Activated CD8-positive, alpha-beta T cell treated with anti-CD3 and anti-CD28 coated beads, Interleukin-2, amount 10 ng/mL, durations not matched to agents 7 days and 5 days (primary cell): ENCODE measurements around the gene ZNF764. TPM values are rescaled to one million over a fixed set of nuclear protein-coding genes. Genes with fewer than 3 reads are reported as not detected.

Source experiments
- ATAC-seq: fragments of 150-1000 bp; cut with Tn5 transposase; one replicate; pipeline ENCODE4 v1.10.0; 2021; ENCODE audit warnings: moderate library complexity
- CTCF ChIA-PET: fragments of 350-600 bp; sonication (Branson Sonifier 250); formaldehyde crosslinking; loops from one replicate; lab custom pipeline; 2021; ENCODE audit warnings: antibody characterized with exemption; lab: Charles Lee
- POLR2A ChIA-PET: fragments of 350-600 bp; sonication (Branson Sonifier 250); formaldehyde crosslinking; loops from one replicate; lab custom pipeline; 2021; ENCODE audit warnings: antibody characterized with exemption; lab: Charles Lee
- DNase-seq: peaks from one replicate; pipeline ENCODE4 v3.0.0-alpha.2; 2020
- H3K27ac Mint-ChIP-seq: one replicate; pipeline ENCODE4 v1.8.0; 2021; ENCODE audit warnings: mild to moderate bottlenecking, mixed read lengths
- H3K27me3 Mint-ChIP-seq: one replicate; pipeline ENCODE4 v1.8.0; 2021; ENCODE audit warnings: low read depth, mixed read lengths
- H3K36me3 Mint-ChIP-seq: one replicate; pipeline ENCODE4 v1.8.0; 2021; ENCODE audit warnings: low read depth, mixed read lengths
- H3K4me1 Mint-ChIP-seq: one replicate; pipeline ENCODE4 v1.8.0; 2021; ENCODE audit warnings: low read depth, mixed read lengths
- H3K4me3 Mint-ChIP-seq: one replicate; pipeline ENCODE4 v1.8.0; 2021; ENCODE audit warnings: mild to moderate bottlenecking, mixed read lengths
- H3K9me3 Mint-ChIP-seq: one replicate; pipeline ENCODE4 v1.8.0; 2022; ENCODE audit warnings: mixed read lengths; ENCODE audit not compliant: insufficient read depth
- total RNA-seq, 2 experiments: library from RNA; stranded (reverse); gene quantifications; one replicate each; pipeline ENCODE4 v1.2.3, GENCODE V29; 2021

ZNF764 gene
- total RNA-seq, 2 experiments from 2014 or later, result 15.2 to 15.4 TPM

GRCh38 chr16:30570636-30571444 is 12.7 kb upstream of the ZNF764 start:
- Mint-ChIP-seq H3K27ac (peak overlapping the region; percentile 91), H3K4me1 (peaks cover 51% of the 10 kb centered on the region)
- ATAC-seq, result no peak

GRCh38 chr16:30569746-30570635 is 11.8 kb upstream of the ZNF764 start:
- ATAC-seq, result no peak
- no peaks in the 10 kb centered on the region for H3K27me3 Mint-ChIP-seq
- H3K4me1 Mint-ChIP-seq, result peaks cover 50% of the 10 kb centered on the region

More at GRCh38 chr16:30570636-30571444, 12.7 kb upstream of the ZNF764 start:
- Mint-ChIP-seq H3K9me3 (no peaks in the 10 kb centered on the region), H3K4me3 (peak overlapping the region; percentile 98), H3K36me3 (peaks cover 14% of the 10 kb centered on the region), H3K27me3 (no peaks in the 10 kb centered on the region)
- POLR2A ChIA-PET, result interaction anchor here (1.0 to 3.3 kb wide), 8 partner anchors 9 to 127 kb away, joined by 3 to 61 read pairs (median 15); partner anchors contain the start of genes ZNF747, ZNF764 and ZNF785
- CTCF ChIA-PET, result interaction anchor here (2.4 to 3.0 kb wide), 5 partner anchors 13 to 141 kb away, joined by 11 to 30 read pairs (median 22); partner anchors contain the start of genes DCTPP1, ZNF747, ZNF764 and ZNF785
- DNase-seq, result no peak

GRCh38 chr16:30569281-30569680 is 11.1 kb upstream of the ZNF764 start:
- H3K9me3 Mint-ChIP-seq, result no peaks in the 10 kb centered on the region
- H3K4me1 Mint-ChIP-seq, result peaks cover 46% of the 10 kb centered on the region
- DNase-seq, result no peak
- POLR2A ChIA-PET, result interaction anchor here (3.9 kb wide), 1 partner anchor 34 kb away, joined by 27 read pairs; the partner anchor contains the start of gene ZNF747
- peak overlapping the region; percentile 67 for H3K27ac Mint-ChIP-seq
- ATAC-seq, result no peak
- no peak overlapping the region for H3K4me3 Mint-ChIP-seq
- peaks cover 11% of the 10 kb centered on the region for H3K36me3 Mint-ChIP-seq
- H3K27me3 Mint-ChIP-seq, result no peaks in the 10 kb centered on the region
- CTCF ChIA-PET, result interaction anchor here (1.0 to 2.8 kb wide), 4 partner anchors 11 to 160 kb away, joined by 3 to 9 read pairs (median 6); partner anchors contain the start of genes DCTPP1 and ZNF764

More at GRCh38 chr16:30569746-30570635, 11.8 kb upstream of the ZNF764 start:
- H3K9me3 Mint-ChIP-seq, result no peaks in the 10 kb centered on the region
- H3K27ac Mint-ChIP-seq, result peak overlapping the region; percentile 39
- H3K4me3 Mint-ChIP-seq, result peak overlapping the region; percentile 31
- CTCF ChIA-PET, result interaction anchor here (2.4 to 3.0 kb wide), 4 partner anchors 15 to 140 kb away, joined by 11 to 30 read pairs (median 20); partner anchors contain the start of genes DCTPP1, ZNF747 and ZNF785
- POLR2A ChIA-PET, result interaction anchor here (2.4 to 3.3 kb wide), 4 partner anchors 12 to 35 kb away, joined by 17 to 61 read pairs (median 46); partner anchors contain the start of genes ZNF747, ZNF764 and ZNF785
- H3K36me3 Mint-ChIP-seq, result peaks cover 14% of the 10 kb centered on the region
- DNase-seq, result no peak

GRCh38 chr16:30567991-30568638 is 9.9 kb upstream of the ZNF764 start:
- Mint-ChIP-seq H3K4me1 (peaks cover 40% of the 10 kb centered on the region), H3K27me3 (no peaks in the 10 kb centered on the region), H3K9me3 (no peaks in the 10 kb centered on the region), H3K36me3 (peaks cover 7% of the 10 kb centered on the region), H3K27ac (peak overlapping the region; percentile 94), H3K4me3 (peak overlapping the region; percentile 62)
- ATAC-seq, result peak; percentile 29
- CTCF ChIA-PET, result interaction anchor here (0.6 to 2.8 kb wide), 9 partner anchors 10 to 159 kb away, joined by 3 to 9 read pairs (median 5); partner anchors contain the start of genes DCTPP1, ZNF764 and ZNF785
- peak; percentile 70 for DNase-seq
- POLR2A ChIA-PET, result interaction anchor here (3.8 to 3.9 kb wide), 2 partner anchors 10 to 33 kb away, joined by 27 to 29 read pairs; partner anchors contain the start of genes ZNF747 and ZNF764

GRCh38 chr16:30567160-30567990 is 9.2 kb upstream of the ZNF764 start:
- Mint-ChIP-seq H3K27me3 (no peaks in the 10 kb centered on the region), H3K9me3 (no peaks in the 10 kb centered on the region), H3K36me3 (peaks cover 5% of the 10 kb centered on the region), H3K4me3 (no peak overlapping the region), H3K4me1 (peaks cover 38% of the 10 kb centered on the region), H3K27ac (peak overlapping the region; percentile 94)
- CTCF ChIA-PET, result interaction anchor here (0.6 to 2.8 kb wide), 6 partner anchors 9 to 149 kb away, joined by 3 to 9 read pairs (median 6); partner anchors contain the start of genes ZNF764 and ZNF785
- no peak for ATAC-seq
- POLR2A ChIA-PET, result interaction anchor here (1.2 to 3.9 kb wide), 3 partner anchors 10 to 91 kb away, joined by 4 to 29 read pairs (median 27); partner anchors contain the start of genes ZNF747 and ZNF764
- no peak for DNase-seq

GRCh38 chr16:30566531-30566930 is 8.4 kb upstream of the ZNF764 start:
- H3K9me3 Mint-ChIP-seq, result no peaks in the 10 kb centered on the region
- CTCF ChIA-PET, result interaction anchor here (0.8 to 2.8 kb wide), 6 partner anchors 8 to 49 kb away, joined by 3 to 9 read pairs (median 8); partner anchors contain the start of genes ZNF747 and ZNF764
- peak overlapping the region; percentile 18 for H3K27ac Mint-ChIP-seq
- POLR2A ChIA-PET, result interaction anchor here (1.2 to 3.9 kb wide), 3 partner anchors 9 to 92 kb away, joined by 4 to 29 read pairs (median 27); partner anchors contain the start of genes ZNF747 and ZNF764
- ATAC-seq (no peak), DNase-seq (no peak)
- H3K27me3 Mint-ChIP-seq, result no peaks in the 10 kb centered on the region
- H3K4me1 Mint-ChIP-seq, result peaks cover 36% of the 10 kb centered on the region
- no peak overlapping the region for H3K4me3 Mint-ChIP-seq
- H3K36me3 Mint-ChIP-seq, result peaks cover 2% of the 10 kb centered on the region

GRCh38 chr16:30565984-30566383 is 7.8 kb upstream of the ZNF764 start:
- Mint-ChIP-seq H3K27ac (peak overlapping the region; percentile 18), H3K4me1 (peaks cover 38% of the 10 kb centered on the region), H3K36me3 (peaks cover 2% of the 10 kb centered on the region), H3K9me3 (no peaks in the 10 kb centered on the region), H3K27me3 (peaks cover 3% of the 10 kb centered on the region), H3K4me3 (no peak overlapping the region)
- CTCF ChIA-PET, result interaction anchor here (0.8 to 1.7 kb wide), 7 partner anchors 9 to 136 kb away, joined by 3 to 8 read pairs (median 4); partner anchors contain the start of genes DCTPP1, ZNF747 and ZNF764
- ATAC-seq (no peak), DNase-seq (no peak)
- POLR2A ChIA-PET, result interaction anchor here (1.1 to 3.9 kb wide), 4 partner anchors 8 to 93 kb away, joined by 3 to 29 read pairs (median 16); partner anchors contain the start of genes ZNF747 and ZNF764

GRCh38 chr16:30565526-30565925 is 7.4 kb upstream of the ZNF764 start:
- no peak for DNase-seq
- no peak overlapping the region for H3K27ac Mint-ChIP-seq
- H3K27me3 Mint-ChIP-seq, result peaks cover 3% of the 10 kb centered on the region
- H3K4me3 Mint-ChIP-seq, result no peak overlapping the region
- peaks cover 2% of the 10 kb centered on the region for H3K36me3 Mint-ChIP-seq
- no peak for ATAC-seq
- ChIA-PET POLR2A (interaction anchor here (1.1 to 3.9 kb wide), 3 partner anchors 8 to 77 kb away, joined by 3 to 29 read pairs (median 27); partner anchors contain the start of genes ZNF747 and ZNF764), CTCF (interaction anchor here (0.8 to 1.7 kb wide), 6 partner anchors 8 to 136 kb away, joined by 4 to 8 read pairs (median 5); partner anchors contain the start of genes DCTPP1, ZNF747 and ZNF764)
- no peaks in the 10 kb centered on the region for H3K9me3 Mint-ChIP-seq
- peaks cover 38% of the 10 kb centered on the region for H3K4me1 Mint-ChIP-seq

- POLR2A ChIA-PET, result interaction anchor here (1.5 to 2.1 kb wide), 2 partner anchors 10 to 27 kb away, joined by 13 to 16 read pairs; partner anchors contain the start of genes ZNF688 and ZNF747
- ATAC-seq (no peak), DNase-seq (no peak)
- peaks cover 27% of the 10 kb centered on the region for H3K4me1 Mint-ChIP-seq
- peaks cover 3% of the 10 kb centered on the region for H3K36me3 Mint-ChIP-seq
- no peaks in the 10 kb centered on the region for H3K9me3 Mint-ChIP-seq
- CTCF ChIA-PET, result interaction anchor here (1.2 to 2.1 kb wide), 3 partner anchors 26 to 132 kb away, joined by 3 to 9 read pairs (median 7); partner anchors contain the start of gene DCTPP1
- H3K27ac Mint-ChIP-seq, result peak overlapping the region; percentile 85
- peak overlapping the region; percentile 81 for H3K4me3 Mint-ChIP-seq
- peaks cover 3% of the 10 kb centered on the region for H3K27me3 Mint-ChIP-seq
These were observed 3.8 kb upstream of the ZNF764 start for GRCh38 chr16:30562021-30562420.
